PC-9 (cell line): ENCODE measurements around the gene NCOA5.

Experiments
- CTCF ChIP-seq: fragments of 200-600 bp; sonication (generic); conservative IDR thresholded peaks from 2 replicates; pipeline ENCODE4 v1.6.1; 2017; ENCODE audit warnings: mixed run types, antibody characterized with exemption, mild to moderate bottlenecking, moderate library complexity
- EZH2 ChIP-seq: fragments of 200-600 bp; sonication (generic); IDR thresholded peaks from 2 replicates; pipeline ENCODE4 v1.8.0; 2017; ENCODE audit warnings: antibody characterized with exemption, low read depth

- TF ChIP-seq CTCF (no peak), EZH2 (no peak)
Observed at GRCh38 chr20:46122071-46122470, 32.3 kb upstream of the NCOA5 start.
